ENCODE data around the gene ANO8. TPM values are rescaled to one million over a fixed set of nuclear protein-coding genes. Genes with fewer than 3 reads are reported as not detected.

ANO8 gene
- polyA plus RNA-seq, 1 of the 3 experiments (the other 2 are of a cell fraction): 7.8 TPM

DNA sequence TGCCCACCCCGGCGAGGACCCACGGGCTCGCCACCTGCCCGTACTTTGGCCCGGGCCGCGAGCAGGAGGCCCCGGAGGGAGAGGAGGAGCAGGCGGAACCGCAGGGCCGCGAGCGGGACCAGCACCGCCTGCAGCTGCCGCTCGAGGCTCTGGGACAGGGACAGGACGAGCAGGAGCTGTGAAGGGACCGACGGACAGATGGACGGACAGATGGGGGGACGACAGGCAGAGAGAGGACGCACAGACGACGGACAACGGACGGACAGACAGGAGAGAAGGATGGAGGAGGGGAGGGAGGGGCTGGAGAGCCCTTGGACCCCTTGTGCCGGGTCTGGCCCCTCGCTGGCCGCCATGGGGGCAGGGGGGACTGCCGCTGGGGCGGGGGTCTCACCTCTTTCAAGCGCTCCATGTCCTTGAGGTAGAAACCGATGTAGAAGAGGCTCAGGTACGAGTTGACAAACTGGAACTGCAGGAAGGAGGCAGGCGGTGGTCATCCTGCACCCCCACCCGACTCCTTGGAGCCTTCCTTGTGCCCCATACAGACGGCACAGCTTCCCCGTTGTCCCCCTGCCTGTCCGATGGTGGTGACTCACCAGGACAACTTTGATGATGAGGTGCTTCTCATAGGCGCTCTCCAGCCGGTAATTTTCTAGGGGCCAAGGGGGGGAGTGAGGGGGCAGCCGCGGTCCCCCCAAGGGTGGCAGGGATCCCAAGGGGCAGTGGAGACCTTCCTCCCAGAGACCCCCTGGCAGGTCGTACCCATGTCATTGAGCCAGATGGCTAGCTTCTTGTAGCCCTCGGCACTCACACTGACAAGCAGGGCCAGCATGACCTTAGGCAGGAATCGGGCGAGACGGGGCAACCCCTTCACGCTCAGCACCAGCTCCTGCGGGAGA is 5.0 kb downstream of the ANO8 start:
- H3K9me2 ChIP-seq: no peaks in the 10 kb centered on the region
- H3K4me3 ChIP-seq (ENCODE audit: low read depth in 2 of 2, low read length in 1 of 2): no peak overlapping the region
- H2AFZ ChIP-seq (ENCODE audit: low read depth): no peak overlapping the region
- H3F3A ChIP-seq (replicated peaks; ENCODE audit: insufficient read depth): peaks cover 2% of the 10 kb centered on the region
- no peaks in the 10 kb centered on the region for H3K27me3 ChIP-seq (ENCODE audit: insufficient read depth)
- H3K4me1 ChIP-seq (ENCODE audit: control insufficient read depth in 1 of 2, insufficient read depth in 2 of 2, low read depth in 1 of 2, low read length in 1 of 2): peaks cover 0 to 12% of the 10 kb centered on the region in 2 experiments; a peak in 1 of 4 replicates
- H3K27ac ChIP-seq (ENCODE audit: low read depth in 2 of 2, low read length in 1 of 2): no peak overlapping the region
- TF ChIP-seq RXRA (IDR thresholded peaks at IDR 0.05; ENCODE audit: borderline replicate concordance, low read depth) (no peak), FOXJ3 (CRISPR knock-in tag; IDR thresholded peaks at IDR 0.05) (no peak), RCOR1 (IDR thresholded peaks at IDR 0.05; ENCODE audit: low read length) (no peak), GABPA (IDR thresholded peaks at IDR 0.05; ENCODE audit: low read depth) (no peak), CHD2 (IDR thresholded peaks at IDR 0.05; ENCODE audit: low read length, partially characterized antibody) (no peak), TCF12 (IDR thresholded peaks at IDR 0.05) (no peak), SIN3A (IDR thresholded peaks at IDR 0.05; ENCODE audit: borderline replicate concordance, low read depth, low read length) (no peak), YY1 (IDR thresholded peaks at IDR 0.05; ENCODE audit: low read depth) (no peak), TEAD4 (IDR thresholded peaks at IDR 0.05; ENCODE audit: borderline replicate concordance, insufficient read depth) (no peak), EP300 (IDR thresholded peaks at IDR 0.05; ENCODE audit: borderline replicate concordance in 1 of 2, low read depth in 1 of 2, low read length in 1 of 2) (no peak)
- TF ChIP-seq, protein P1, sequence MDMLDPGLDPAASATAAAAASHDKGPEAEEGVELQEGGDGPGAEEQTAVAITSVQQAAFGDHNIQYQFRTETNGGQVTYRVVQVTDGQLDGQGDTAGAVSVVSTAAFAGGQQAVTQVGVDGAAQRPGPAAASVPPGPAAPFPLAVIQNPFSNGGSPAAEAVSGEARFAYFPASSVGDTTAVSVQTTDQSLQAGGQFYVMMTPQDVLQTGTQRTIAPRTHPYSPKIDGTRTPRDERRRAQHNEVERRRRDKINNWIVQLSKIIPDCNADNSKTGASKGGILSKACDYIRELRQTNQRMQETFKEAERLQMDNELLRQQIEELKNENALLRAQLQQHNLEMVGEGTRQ (IDR thresholded peaks at IDR 0.05; ENCODE audit: borderline replicate concordance, low read depth, low read length): no peak
- TF ChIP-seq, protein P2, sequence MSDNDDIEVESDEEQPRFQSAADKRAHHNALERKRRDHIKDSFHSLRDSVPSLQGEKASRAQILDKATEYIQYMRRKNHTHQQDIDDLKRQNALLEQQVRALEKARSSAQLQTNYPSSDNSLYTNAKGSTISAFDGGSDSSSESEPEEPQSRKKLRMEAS (IDR thresholded peaks at IDR 0.05; ENCODE audit: low read depth): no peak
- TF ChIP-seq, protein P3, sequence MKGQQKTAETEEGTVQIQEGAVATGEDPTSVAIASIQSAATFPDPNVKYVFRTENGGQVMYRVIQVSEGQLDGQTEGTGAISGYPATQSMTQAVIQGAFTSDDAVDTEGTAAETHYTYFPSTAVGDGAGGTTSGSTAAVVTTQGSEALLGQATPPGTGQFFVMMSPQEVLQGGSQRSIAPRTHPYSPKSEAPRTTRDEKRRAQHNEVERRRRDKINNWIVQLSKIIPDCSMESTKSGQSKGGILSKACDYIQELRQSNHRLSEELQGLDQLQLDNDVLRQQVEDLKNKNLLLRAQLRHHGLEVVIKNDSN (IDR thresholded peaks at IDR 0.05; ENCODE audit: borderline replicate concordance, low read depth): no peak
- TF ChIP-seq, protein P4, sequence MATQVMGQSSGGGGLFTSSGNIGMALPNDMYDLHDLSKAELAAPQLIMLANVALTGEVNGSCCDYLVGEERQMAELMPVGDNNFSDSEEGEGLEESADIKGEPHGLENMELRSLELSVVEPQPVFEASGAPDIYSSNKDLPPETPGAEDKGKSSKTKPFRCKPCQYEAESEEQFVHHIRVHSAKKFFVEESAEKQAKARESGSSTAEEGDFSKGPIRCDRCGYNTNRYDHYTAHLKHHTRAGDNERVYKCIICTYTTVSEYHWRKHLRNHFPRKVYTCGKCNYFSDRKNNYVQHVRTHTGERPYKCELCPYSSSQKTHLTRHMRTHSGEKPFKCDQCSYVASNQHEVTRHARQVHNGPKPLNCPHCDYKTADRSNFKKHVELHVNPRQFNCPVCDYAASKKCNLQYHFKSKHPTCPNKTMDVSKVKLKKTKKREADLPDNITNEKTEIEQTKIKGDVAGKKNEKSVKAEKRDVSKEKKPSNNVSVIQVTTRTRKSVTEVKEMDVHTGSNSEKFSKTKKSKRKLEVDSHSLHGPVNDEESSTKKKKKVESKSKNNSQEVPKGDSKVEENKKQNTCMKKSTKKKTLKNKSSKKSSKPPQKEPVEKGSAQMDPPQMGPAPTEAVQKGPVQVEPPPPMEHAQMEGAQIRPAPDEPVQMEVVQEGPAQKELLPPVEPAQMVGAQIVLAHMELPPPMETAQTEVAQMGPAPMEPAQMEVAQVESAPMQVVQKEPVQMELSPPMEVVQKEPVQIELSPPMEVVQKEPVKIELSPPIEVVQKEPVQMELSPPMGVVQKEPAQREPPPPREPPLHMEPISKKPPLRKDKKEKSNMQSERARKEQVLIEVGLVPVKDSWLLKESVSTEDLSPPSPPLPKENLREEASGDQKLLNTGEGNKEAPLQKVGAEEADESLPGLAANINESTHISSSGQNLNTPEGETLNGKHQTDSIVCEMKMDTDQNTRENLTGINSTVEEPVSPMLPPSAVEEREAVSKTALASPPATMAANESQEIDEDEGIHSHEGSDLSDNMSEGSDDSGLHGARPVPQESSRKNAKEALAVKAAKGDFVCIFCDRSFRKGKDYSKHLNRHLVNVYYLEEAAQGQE (IDR thresholded peaks at IDR 0.05; ENCODE audit: low read depth, low read length): no peak
- TF ChIP-seq, protein P5, sequence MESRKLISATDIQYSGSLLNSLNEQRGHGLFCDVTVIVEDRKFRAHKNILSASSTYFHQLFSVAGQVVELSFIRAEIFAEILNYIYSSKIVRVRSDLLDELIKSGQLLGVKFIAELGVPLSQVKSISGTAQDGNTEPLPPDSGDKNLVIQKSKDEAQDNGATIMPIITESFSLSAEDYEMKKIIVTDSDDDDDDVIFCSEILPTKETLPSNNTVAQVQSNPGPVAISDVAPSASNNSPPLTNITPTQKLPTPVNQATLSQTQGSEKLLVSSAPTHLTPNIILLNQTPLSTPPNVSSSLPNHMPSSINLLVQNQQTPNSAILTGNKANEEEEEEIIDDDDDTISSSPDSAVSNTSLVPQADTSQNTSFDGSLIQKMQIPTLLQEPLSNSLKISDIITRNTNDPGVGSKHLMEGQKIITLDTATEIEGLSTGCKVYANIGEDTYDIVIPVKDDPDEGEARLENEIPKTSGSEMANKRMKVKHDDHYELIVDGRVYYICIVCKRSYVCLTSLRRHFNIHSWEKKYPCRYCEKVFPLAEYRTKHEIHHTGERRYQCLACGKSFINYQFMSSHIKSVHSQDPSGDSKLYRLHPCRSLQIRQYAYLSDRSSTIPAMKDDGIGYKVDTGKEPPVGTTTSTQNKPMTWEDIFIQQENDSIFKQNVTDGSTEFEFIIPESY (IDR thresholded peaks at IDR 0.05; ENCODE audit: borderline replicate concordance, low read depth): no peak
- H3K9me3 ChIP-seq: no peaks in the 10 kb centered on the region
- no peak overlapping the region for H3K4me2 ChIP-seq
- no peaks in the 10 kb centered on the region for H3K79me2 ChIP-seq (ENCODE audit: insufficient read depth)
- no peak for DNase-seq
- ChIA-PET CTCF (no interaction called here), POLR2A (interaction anchor here (0.5 to 1.3 kb wide), 2 partner anchors 17 to 617 kb away, joined by 3 to 4 read pairs; no protein-coding TSS in a partner anchor)
- no peaks in the 10 kb centered on the region for H4K20me1 ChIP-seq (ENCODE audit: insufficient read depth)
- H3K9ac ChIP-seq: no peak overlapping the region
- peaks cover 0 to 10% of the 10 kb centered on the region in 2 experiments for H3K36me3 ChIP-seq (replicated peaks in 1 of 2; ENCODE audit: control insufficient read depth in 1 of 2, insufficient read depth in 2 of 2, low read length in 1 of 2)
- WGBS (ENCODE audit: low lambda C conversion rate): 93% methylated on average over 36 of the region's 51 CpGs

Measured in SK-N-SH (cell line).